K562 (cell line): ENCODE results near the gene SKIC2. TPM values are rescaled to one million over a fixed set of nuclear protein-coding genes. Genes with fewer than 3 reads are reported as not detected.

Experiments used
- ARID3A ChIP-seq: IDR thresholded peaks from 2 replicates; pipeline ENCODE4 v1.6.1; 2012; ENCODE audit warnings: low read depth, low read length, improper control_type of control experiment, borderline replicate concordance
- BCLAF1 ChIP-seq, 2 experiments: fragments of 450-650 bp in 1 of 2; IDR thresholded peaks; 2 replicates each; pipeline ENCODE4 v1.6.1; 2011 to 2017; ENCODE audit warnings: low read depth in 2 of 2, antibody characterized with exemption in 1 of 2, borderline replicate concordance in 1 of 2, low read length in 1 of 2, mild to moderate bottlenecking in 1 of 2, mixed read lengths in 1 of 2; ENCODE audit not compliant: control insufficient read depth in 1 of 2
- BCOR ChIP-seq: fragments of 450-650 bp; IDR thresholded peaks from 2 replicates; pipeline ENCODE4 v1.6.1; 2016
- NR3C1 ChIP-seq: sonication (generic); formaldehyde crosslinking; IDR thresholded peaks from 2 replicates; pipeline ENCODE4 v1.8.1; 2022; ENCODE audit warnings: missing genetic modification reagents
- REST ChIP-seq, 2 experiments: fragments of 450-650 bp; formaldehyde crosslinking in 1 of 2; IDR thresholded peaks; 2 replicates each; pipeline versions ENCODE4 v1.4.0 to v1.6.1; 2014 to 2020; ENCODE audit warnings: mild to moderate bottlenecking in 2 of 2, borderline replicate concordance in 1 of 2, low read depth in 1 of 2
- SETDB1 ChIP-seq: IDR thresholded peaks from one replicate; pipeline ENCODE4 v1.6.1; 2012; ENCODE audit warnings: low read length, control low read depth, inconsistent platforms
- ZNF133 ChIP-seq: fragments of 250-450 bp; sonication (Bioruptor Pico); IDR thresholded peaks from 2 replicates; pipeline ENCODE4 v1.4.0; 2020; ENCODE audit warnings: mild to moderate bottlenecking
- ZNF280B ChIP-seq: fragments of 250-450 bp; sonication (Bioruptor Pico); IDR thresholded peaks from 2 replicates; pipeline ENCODE4 v1.5.1; 2021; ENCODE audit warnings: mild to moderate bottlenecking
- ZNF512 ChIP-seq: IDR thresholded peaks from 2 replicates; pipeline ENCODE4 v1.6.1; 2016; ENCODE audit warnings: missing genetic modification characterization, missing compliant biosample characterization
- polyA plus RNA-seq, 8 experiments: library from polyadenylated mRNA; depleted of rRNA in 4 of 8; stranded (reverse) in 5 of 8; unstranded in 3 of 8; fragments of >200 nt; fragmentation: Nextera tagmentation in 2 of 8; fragmentation: Illumina TruSeq in 1 of 8; extraction: Ambion mirVana in 2 of 8; extraction: Trizol in 1 of 8; gene quantifications; 2 replicates each; pipeline versions ENCODE4 v1.2.1 to v1.2.3, GENCODE V29; 2011 to 2014; ENCODE audit warnings: inconsistent platforms in 1 of 8, missing spikeins in 1 of 8
- total RNA-seq, 7 experiments: library from RNA; depleted of rRNA in 6 of 7; stranded (reverse); fragments of >200 nt in 6 of 7; fragmentation: Illumina TruSeq in 2 of 7; extraction: Trizol in 2 of 7; gene quantifications; 2 replicates each; pipeline versions ENCODE4 v1.2.1 to v1.2.3, GENCODE V29; 2011 to 2021; ENCODE audit warnings: low replicate concordance in 1 of 7

The SKIC2 gene
- total and polyA plus RNA-seq, 9 of the 15 experiments (the other 6 are each of a cell fraction or from before 2014, with no cell fraction given), result 3.3 to 94.6 (median 38.8) TPM

GRCh38 chr6:31972709-31973350 lies 13.9 kb downstream of the SKIC2 start (continued):
- TF ChIP-seq ZNF280B (CRISPR knock-in tag), result no peak
- no peak for TF ChIP-seq REST (IDR thresholded peaks at IDR 0.05; ENCODE audit: borderline replicate concordance)
- TF ChIP-seq REST (CRISPR knock-in tag; IDR thresholded peaks at IDR 0.05; ENCODE audit: low read depth), result peak; percentile 80; the same call in 1 of the 2 replicates
- no peak for TF ChIP-seq SETDB1
- no peak for TF ChIP-seq NR3C1 (CRISPR knock-in tag)
- no peak for TF ChIP-seq ZNF133 (CRISPR knock-in tag)
- peak; percentile 85 for TF ChIP-seq BCOR
- no peak for TF ChIP-seq ARID3A
- TF ChIP-seq ZNF512 (tag), result no peak
- no peak for TF ChIP-seq BCLAF1 (IDR thresholded peaks at IDR 0.05; ENCODE audit: borderline replicate concordance in 1 of 2, control insufficient read depth in 1 of 2, low read depth in 2 of 2, low read length in 1 of 2)
